Measurements from ENCODE around the gene ACYP2. TPM values are rescaled to one million over a fixed set of nuclear protein-coding genes. Genes with fewer than 3 reads are reported as not detected.
A peak's percentile ranks its signal among the peaks of the same experiment; 100 is the strongest.

The ACYP2 gene
- total and polyA plus RNA-seq, 4 experiments from 2014 or later, result 13.1 to 16.9 (median 16.8) TPM

GRCh38 chr2:54077088-54077900 lies 38.1 kb upstream of the ACYP2 start:
- Mint-ChIP-seq H3K9me3 (no peaks in the 10 kb centered on the region), H3K4me3 (no peak overlapping the region), H3K27me3 (no peaks in the 10 kb centered on the region), H3K36me3 (no peaks in the 10 kb centered on the region), H3K4me1 (peaks cover 4 to 12% (median 6%) of the 10 kb centered on the region in 4 donors), H3K27ac (no peak overlapping the region)
- no peak overlapping the region for H3K4me3 ChIP-seq (ENCODE audit: low read length in 2 of 2)
- no peaks in the 10 kb centered on the region for H3K27me3 ChIP-seq (ENCODE audit: insufficient read depth, low read length)
- no peaks in the 10 kb centered on the region for H3K9me3 ChIP-seq (ENCODE audit: control insufficient read depth in 1 of 2, low read length in 2 of 2)
- intact Hi-C loops (cut with micrococcal nuclease), result no loop called here
- no peaks in the 10 kb centered on the region for H3K36me3 ChIP-seq (ENCODE audit: insufficient read depth, low read length)
- H3K4me1 ChIP-seq (ENCODE audit: insufficient read depth, low read length), result peaks cover 6% of the 10 kb centered on the region
- POLR2A ChIA-PET (ENCODE audit: partially characterized antibody), result interaction anchor here (1.1 kb wide), 1 partner anchor 27 kb away, joined by 3 read pairs; no protein-coding TSS in a partner anchor
- CTCF ChIA-PET (ENCODE audit: partially characterized antibody), result no interaction called here
- no peak for DNase-seq
- H3K27ac ChIP-seq (ENCODE audit: low read depth, low read length), result no peak overlapping the region

GRCh38 chr2:54079331-54079730 lies 36.1 kb upstream of the ACYP2 start:
- H3K36me3 ChIP-seq (ENCODE audit: insufficient read depth, low read length), result no peaks in the 10 kb centered on the region
- H3K9me3 ChIP-seq (ENCODE audit: control insufficient read depth in 1 of 2, low read length in 2 of 2), result no peaks in the 10 kb centered on the region
- no peaks in the 10 kb centered on the region for H3K4me1 ChIP-seq (ENCODE audit: insufficient read depth, low read length)
- Mint-ChIP-seq H3K27me3 (no peaks in the 10 kb centered on the region), H3K27ac (no peak overlapping the region), H3K4me3 (no peak overlapping the region), H3K36me3 (no peaks in the 10 kb centered on the region), H3K4me1 (no peaks in the 10 kb centered on the region), H3K9me3 (no peaks in the 10 kb centered on the region)
- POLR2A ChIA-PET (ENCODE audit: partially characterized antibody), result interaction anchor here (0.6 kb wide), 1 partner anchor 10 kb away, joined by 3 read pairs; no protein-coding TSS in a partner anchor
- intact Hi-C loops (cut with micrococcal nuclease), result no loop called here
- H3K4me3 ChIP-seq (ENCODE audit: low read length in 2 of 2), result no peak overlapping the region
- no peaks in the 10 kb centered on the region for H3K27me3 ChIP-seq (ENCODE audit: insufficient read depth, low read length)
- H3K27ac ChIP-seq (ENCODE audit: low read depth, low read length), result no peak overlapping the region
- CTCF ChIA-PET (ENCODE audit: partially characterized antibody), result no interaction called here
- DNase-seq, result no peak

GRCh38 chr2:54081574-54081973 lies 33.8 kb upstream of the ACYP2 start:
- POLR2A ChIA-PET (ENCODE audit: partially characterized antibody), result interaction anchor here (1.3 kb wide), 1 partner anchor 11 kb away, joined by 3 read pairs; no protein-coding TSS in a partner anchor
- Histone ChIP-seq H3K9me3 (ENCODE audit: control insufficient read depth in 1 of 2, low read length in 2 of 2) (no peaks in the 10 kb centered on the region), H3K36me3 (ENCODE audit: insufficient read depth, low read length) (no peaks in the 10 kb centered on the region), H3K4me3 (ENCODE audit: low read length in 2 of 2) (no peak overlapping the region), H3K27me3 (ENCODE audit: insufficient read depth, low read length) (no peaks in the 10 kb centered on the region), H3K27ac (ENCODE audit: low read depth, low read length) (no peak overlapping the region), H3K4me1 (ENCODE audit: insufficient read depth, low read length) (no peaks in the 10 kb centered on the region)
- intact Hi-C loops (cut with micrococcal nuclease), result no loop called here
- CTCF ChIA-PET (ENCODE audit: partially characterized antibody), result interaction anchor here (0.7 to 2.0 kb wide), 3 partner anchors 11 to 441 kb away, joined by 3 to 8 read pairs (median 7); no protein-coding TSS in a partner anchor
- H3K4me1 Mint-ChIP-seq, result peaks cover 0 to 2% (median under 1%) of the 10 kb centered on the region in 4 donors
- no peak overlapping the region for H3K4me3 Mint-ChIP-seq
- no peaks in the 10 kb centered on the region for H3K9me3 Mint-ChIP-seq
- H3K27me3 Mint-ChIP-seq, result no peaks in the 10 kb centered on the region
- H3K36me3 Mint-ChIP-seq, result no peaks in the 10 kb centered on the region
- no peak overlapping the region for H3K27ac Mint-ChIP-seq
- DNase-seq, result no peak

GRCh38 chr2:54083021-54083420 lies 32.4 kb upstream of the ACYP2 start:
- Mint-ChIP-seq H3K9me3 (no peaks in the 10 kb centered on the region), H3K27me3 (no peaks in the 10 kb centered on the region), H3K27ac (no peak overlapping the region), H3K4me1 (peaks cover 0 to 2% (median under 1%) of the 10 kb centered on the region in 4 donors), H3K36me3 (no peaks in the 10 kb centered on the region), H3K4me3 (no peak overlapping the region)
- Histone ChIP-seq H3K4me3 (ENCODE audit: low read length in 2 of 2) (no peak overlapping the region), H3K27me3 (ENCODE audit: insufficient read depth, low read length) (no peaks in the 10 kb centered on the region), H3K9me3 (ENCODE audit: control insufficient read depth in 1 of 2, low read length in 2 of 2) (no peaks in the 10 kb centered on the region), H3K27ac (ENCODE audit: low read depth, low read length) (no peak overlapping the region), H3K4me1 (ENCODE audit: insufficient read depth, low read length) (no peaks in the 10 kb centered on the region), H3K36me3 (ENCODE audit: insufficient read depth, low read length) (no peaks in the 10 kb centered on the region)
- ChIA-PET CTCF (ENCODE audit: partially characterized antibody) (interaction anchor here (0.9 to 2.0 kb wide), 3 partner anchors 9 to 20 kb away, joined by 3 to 8 read pairs (median 7); no protein-coding TSS in a partner anchor), POLR2A (ENCODE audit: partially characterized antibody) (no interaction called here)
- DNase-seq, result no peak
- intact Hi-C loops (cut with micrococcal nuclease), result no loop called here

GRCh38 chr2:54083445-54083844 lies 32.0 kb upstream of the ACYP2 start:
- Mint-ChIP-seq H3K27ac (peak overlapping the region in 3 of 7 donors; percentile 36 to 64 (median 39)), H3K36me3 (no peaks in the 10 kb centered on the region), H3K27me3 (no peaks in the 10 kb centered on the region), H3K4me3 (no peak overlapping the region), H3K9me3 (no peaks in the 10 kb centered on the region), H3K4me1 (peaks cover 0 to 2% (median under 1%) of the 10 kb centered on the region in 4 donors)
- H3K4me3 ChIP-seq (ENCODE audit: low read length in 2 of 2), result no peak overlapping the region
- H3K4me1 ChIP-seq (ENCODE audit: insufficient read depth, low read length), result no peaks in the 10 kb centered on the region
- no peaks in the 10 kb centered on the region for H3K27me3 ChIP-seq (ENCODE audit: insufficient read depth, low read length)
- H3K27ac ChIP-seq (ENCODE audit: low read depth, low read length), result no peak overlapping the region
- DNase-seq, result no peak
- ChIA-PET POLR2A (ENCODE audit: partially characterized antibody) (no interaction called here), CTCF (ENCODE audit: partially characterized antibody) (interaction anchor here (0.7 kb wide), 1 partner anchor 818 kb away, joined by 3 read pairs; no protein-coding TSS in a partner anchor)
- no peaks in the 10 kb centered on the region for H3K36me3 ChIP-seq (ENCODE audit: insufficient read depth, low read length)
- no peaks in the 10 kb centered on the region for H3K9me3 ChIP-seq (ENCODE audit: control insufficient read depth in 1 of 2, low read length in 2 of 2)
- intact Hi-C loops (cut with micrococcal nuclease), result no loop called here

GRCh38 chr2:54084600-54084999 lies 30.8 kb upstream of the ACYP2 start:
- Mint-ChIP-seq H3K4me3 (no peak overlapping the region), H3K9me3 (no peaks in the 10 kb centered on the region), H3K36me3 (no peaks in the 10 kb centered on the region), H3K4me1 (peaks cover 0 to 2% (median under 1%) of the 10 kb centered on the region in 4 donors), H3K27ac (no peak overlapping the region), H3K27me3 (no peaks in the 10 kb centered on the region)
- no peak overlapping the region for H3K4me3 ChIP-seq (ENCODE audit: low read length in 2 of 2)
- H3K4me1 ChIP-seq (ENCODE audit: insufficient read depth, low read length), result no peaks in the 10 kb centered on the region
- H3K27ac ChIP-seq (ENCODE audit: low read depth, low read length), result no peak overlapping the region
- no peaks in the 10 kb centered on the region for H3K27me3 ChIP-seq (ENCODE audit: insufficient read depth, low read length)
- ChIA-PET CTCF (ENCODE audit: partially characterized antibody) (no interaction called here), POLR2A (ENCODE audit: partially characterized antibody) (no interaction called here)
- no peaks in the 10 kb centered on the region for H3K9me3 ChIP-seq (ENCODE audit: control insufficient read depth in 1 of 2, low read length in 2 of 2)
- intact Hi-C loops (cut with micrococcal nuclease), result no loop called here
- DNase-seq, result no peak
- no peaks in the 10 kb centered on the region for H3K36me3 ChIP-seq (ENCODE audit: insufficient read depth, low read length)

- Mint-ChIP-seq H3K36me3 (no peaks in the 10 kb centered on the region), H3K4me1 (peaks cover 0 to 2% (median under 1%) of the 10 kb centered on the region in 4 donors), H3K9me3 (no peaks in the 10 kb centered on the region), H3K27me3 (no peaks in the 10 kb centered on the region), H3K4me3 (no peak overlapping the region), H3K27ac (no peak overlapping the region)
- Histone ChIP-seq H3K4me3 (ENCODE audit: low read length in 2 of 2) (no peak overlapping the region), H3K27me3 (ENCODE audit: insufficient read depth, low read length) (no peaks in the 10 kb centered on the region), H3K4me1 (ENCODE audit: insufficient read depth, low read length) (no peaks in the 10 kb centered on the region), H3K9me3 (ENCODE audit: control insufficient read depth in 1 of 2, low read length in 2 of 2) (no peaks in the 10 kb centered on the region), H3K36me3 (ENCODE audit: insufficient read depth, low read length) (no peaks in the 10 kb centered on the region), H3K27ac (ENCODE audit: low read depth, low read length) (no peak overlapping the region)
- DNase-seq, result no peak
- ChIA-PET CTCF (ENCODE audit: partially characterized antibody) (no interaction called here), POLR2A (ENCODE audit: partially characterized antibody) (no interaction called here)
- intact Hi-C loops (cut with micrococcal nuclease), result no loop called here
Measured at GRCh38 chr2:54085069-54085468, 30.3 kb upstream of the ACYP2 start.

Measured in CD4-positive, alpha-beta memory T cell (primary cell).